ENCODE results near the gene GABRR1. TPM values are rescaled to one million over a fixed set of nuclear protein-coding genes. Genes with fewer than 3 reads are reported as not detected.

Gene GABRR1
- total RNA-seq, 2 experiments from 2014 or later = not detected

- Mint-ChIP-seq H3K27ac (no peak overlapping the region), H3K4me3 (no peak overlapping the region), H3K9me3 (no peaks in the 10 kb centered on the region), H3K36me3 (ENCODE audit: low read depth) (no peaks in the 10 kb centered on the region), H3K4me1 (ENCODE audit: low read depth) (no peaks in the 10 kb centered on the region), H3K27me3 (no peaks in the 10 kb centered on the region)
- DNase-seq (no peak), ATAC-seq (no peak)
- TF ChIP-seq, protein P1, sequence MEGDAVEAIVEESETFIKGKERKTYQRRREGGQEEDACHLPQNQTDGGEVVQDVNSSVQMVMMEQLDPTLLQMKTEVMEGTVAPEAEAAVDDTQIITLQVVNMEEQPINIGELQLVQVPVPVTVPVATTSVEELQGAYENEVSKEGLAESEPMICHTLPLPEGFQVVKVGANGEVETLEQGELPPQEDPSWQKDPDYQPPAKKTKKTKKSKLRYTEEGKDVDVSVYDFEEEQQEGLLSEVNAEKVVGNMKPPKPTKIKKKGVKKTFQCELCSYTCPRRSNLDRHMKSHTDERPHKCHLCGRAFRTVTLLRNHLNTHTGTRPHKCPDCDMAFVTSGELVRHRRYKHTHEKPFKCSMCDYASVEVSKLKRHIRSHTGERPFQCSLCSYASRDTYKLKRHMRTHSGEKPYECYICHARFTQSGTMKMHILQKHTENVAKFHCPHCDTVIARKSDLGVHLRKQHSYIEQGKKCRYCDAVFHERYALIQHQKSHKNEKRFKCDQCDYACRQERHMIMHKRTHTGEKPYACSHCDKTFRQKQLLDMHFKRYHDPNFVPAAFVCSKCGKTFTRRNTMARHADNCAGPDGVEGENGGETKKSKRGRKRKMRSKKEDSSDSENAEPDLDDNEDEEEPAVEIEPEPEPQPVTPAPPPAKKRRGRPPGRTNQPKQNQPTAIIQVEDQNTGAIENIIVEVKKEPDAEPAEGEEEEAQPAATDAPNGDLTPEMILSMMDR (IDR thresholded peaks at IDR 0.05) = no peak
- CTCF ChIA-PET = no interaction called here
- intact Hi-C loops (cut with micrococcal nuclease) = no loop called here
- POLR2A ChIA-PET = no interaction called here
Measured at GRCh38 chr6:89251976-89252375, 34.8 kb upstream of the GABRR1 start.

DNA sequence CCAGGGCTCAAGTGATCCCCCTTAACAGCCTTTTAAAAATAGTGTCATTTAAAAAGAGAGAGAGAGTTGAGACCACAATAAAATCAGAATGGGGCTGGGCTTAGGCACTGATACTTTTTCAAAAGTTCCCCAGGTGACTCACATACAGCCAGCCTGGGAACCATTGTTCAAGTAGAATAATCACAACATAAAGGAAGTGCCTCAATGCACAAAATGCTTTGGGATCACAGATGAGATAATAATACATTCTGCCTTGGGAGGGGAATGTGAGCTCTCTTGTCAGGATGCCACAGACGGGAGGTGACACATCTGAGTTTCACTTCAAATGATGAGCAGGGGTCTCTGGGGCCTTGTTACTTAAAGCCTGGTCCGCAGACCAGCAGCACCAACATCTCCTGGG lies 34.0 kb upstream of the GABRR1 start:
- CTCF ChIA-PET = interaction anchor here (0.5 to 2.1 kb wide), 2 partner anchors 11 to 178 kb away, joined by 3 to 8 read pairs; no protein-coding TSS in a partner anchor
- no peak overlapping the region for H3K4me3 Mint-ChIP-seq
- TF ChIP-seq, protein P1 (IDR thresholded peaks at IDR 0.05) = no peak
- H3K27ac Mint-ChIP-seq = no peak overlapping the region
- H3K27me3 Mint-ChIP-seq = no peaks in the 10 kb centered on the region
- no peak for DNase-seq
- H3K9me3 Mint-ChIP-seq = no peaks in the 10 kb centered on the region
- intact Hi-C loops (cut with micrococcal nuclease) = no loop called here
- ATAC-seq = no peak
- POLR2A ChIA-PET = no interaction called here
- H3K4me1 Mint-ChIP-seq (ENCODE audit: low read depth) = no peaks in the 10 kb centered on the region
- no peaks in the 10 kb centered on the region for H3K36me3 Mint-ChIP-seq (ENCODE audit: low read depth)

- TF ChIP-seq, protein P1 (IDR thresholded peaks at IDR 0.05) = no peak
- POLR2A ChIA-PET = interaction anchor here (0.6 kb wide), 1 partner anchor 191 kb away, joined by 4 read pairs; no protein-coding TSS in a partner anchor
- no peak overlapping the region for H3K4me3 Mint-ChIP-seq
Measured at GRCh38 chr6:89250239-89250638, 33.1 kb upstream of the GABRR1 start.

GRCh38 chr6:89244241-89244985 lies 27.3 kb upstream of the GABRR1 start:
- ChIA-PET POLR2A (interaction anchor here (0.6 kb wide), 1 partner anchor 605 kb away, joined by 3 read pairs; no protein-coding TSS in a partner anchor), CTCF (interaction anchor here (1.0 to 4.5 kb wide), 2 partner anchors 9 to 261 kb away, joined by 3 to 52 read pairs; no protein-coding TSS in a partner anchor)
- Mint-ChIP-seq H3K27me3 (no peaks in the 10 kb centered on the region), H3K27ac (no peak overlapping the region), H3K9me3 (no peaks in the 10 kb centered on the region), H3K4me1 (ENCODE audit: low read depth) (peaks cover 11% of the 10 kb centered on the region), H3K36me3 (ENCODE audit: low read depth) (no peaks in the 10 kb centered on the region), H3K4me3 (no peak overlapping the region)
- intact Hi-C loops (cut with micrococcal nuclease) = no loop called here
- DNase-seq = no peak
- no peak for ATAC-seq
- TF ChIP-seq, protein P1 (IDR thresholded peaks at IDR 0.05) = no peak

More at GRCh38 chr6:89250239-89250638, 33.1 kb upstream of the GABRR1 start:
- intact Hi-C loops (cut with micrococcal nuclease) = no loop called here
- Mint-ChIP-seq H3K36me3 (ENCODE audit: low read depth) (no peaks in the 10 kb centered on the region), H3K27me3 (no peaks in the 10 kb centered on the region), H3K4me1 (ENCODE audit: low read depth) (no peaks in the 10 kb centered on the region), H3K9me3 (no peaks in the 10 kb centered on the region), H3K27ac (no peak overlapping the region)
- no peak for ATAC-seq
- CTCF ChIA-PET = interaction anchor here (1.6 to 2.1 kb wide), 2 partner anchors 10 to 268 kb away, joined by 8 read pairs; no protein-coding TSS in a partner anchor
- no peak for DNase-seq

- Mint-ChIP-seq H3K9me3 (no peaks in the 10 kb centered on the region), H3K4me3 (no peak overlapping the region), H3K36me3 (ENCODE audit: low read depth) (no peaks in the 10 kb centered on the region), H3K27ac (no peak overlapping the region), H3K27me3 (no peaks in the 10 kb centered on the region), H3K4me1 (ENCODE audit: low read depth) (peaks cover 18% of the 10 kb centered on the region)
- TF ChIP-seq, protein P1 (IDR thresholded peaks at IDR 0.05) = no peak
- DNase-seq = no peak
- intact Hi-C loops (cut with micrococcal nuclease) = loop anchor here (2.0 kb wide), 1 partner anchor 260 kb away; no protein-coding TSS in a partner anchor
- no peak for ATAC-seq
- POLR2A ChIA-PET = no interaction called here
- CTCF ChIA-PET = interaction anchor here (4.5 kb wide), 1 partner anchor 260 kb away, joined by 52 read pairs; no protein-coding TSS in a partner anchor
Measured at GRCh38 chr6:89243331-89243629, 26.1 kb upstream of the GABRR1 start.

Data from activated CD8-positive, alpha-beta T cell treated with anti-CD3 and anti-CD28 coated beads for 36 hours (primary cell).